Measurements from ENCODE around the gene KCTD17. TPM values are rescaled to one million over a fixed set of nuclear protein-coding genes. Genes with fewer than 3 reads are reported as not detected.

The KCTD17 gene
- total RNA-seq, 1 donor from 2014 or later, result 11.2 TPM

DNA sequence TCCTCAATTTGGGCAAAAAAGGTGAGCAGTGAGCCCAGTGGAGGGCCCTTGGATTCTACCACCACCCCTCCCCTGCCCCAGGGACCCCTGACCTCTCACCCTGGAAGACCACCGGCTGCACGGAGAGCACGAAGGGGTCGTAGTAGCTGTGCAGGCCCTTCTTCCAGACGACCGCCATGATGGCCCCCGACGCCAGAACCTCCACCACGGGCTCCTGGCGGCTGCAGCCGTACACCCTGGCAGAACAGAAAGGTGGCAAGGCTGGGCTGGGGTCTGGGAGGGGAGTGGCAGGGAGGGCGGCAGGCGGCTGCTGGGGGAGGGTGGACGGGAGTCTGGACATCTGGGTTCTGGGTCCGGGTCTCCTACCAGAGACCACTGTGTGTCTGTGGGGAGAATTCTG is 34.6 kb downstream of the KCTD17 start:
- intact Hi-C loops (cut with DNase I), result no loop called here
- DNase-seq (ENCODE audit: missing footprints), result no peak
- no peak for ATAC-seq

DNA sequence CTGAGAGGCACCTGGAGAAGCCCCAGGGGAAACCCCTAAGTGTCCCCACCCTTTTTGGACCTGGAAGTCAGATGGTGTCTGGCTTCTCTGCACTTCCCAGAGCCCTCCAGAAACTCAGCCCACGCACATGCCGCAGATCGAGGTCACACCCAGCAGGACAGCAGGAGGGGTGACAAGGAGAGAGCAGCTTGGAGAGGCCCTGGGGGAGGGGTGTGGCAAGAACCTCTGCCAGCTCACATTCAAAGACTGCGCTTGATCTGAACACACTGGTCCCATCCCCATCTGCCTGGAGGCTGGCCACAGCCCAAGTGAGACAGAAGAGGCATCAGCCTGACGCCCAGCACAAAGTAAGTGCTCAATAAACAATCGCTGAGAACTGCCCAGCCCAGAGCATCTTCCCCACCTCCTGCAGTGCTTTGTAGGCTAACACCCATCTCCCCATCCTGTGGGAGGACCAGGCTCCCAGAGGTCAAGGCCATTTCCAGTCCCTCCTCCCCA is 36.6 kb downstream of the KCTD17 start:
- DNase-seq (ENCODE audit: missing footprints) (no peak), ATAC-seq (no peak)
- intact Hi-C loops (cut with DNase I), result no loop called here

- intact Hi-C loops (cut with DNase I), result no loop called here
- no peak for ATAC-seq
- DNase-seq (ENCODE audit: missing footprints), result no peak
These were observed 37.3 kb downstream of the KCTD17 start for GRCh38 chr22:37088750-37089408.

- DNase-seq (ENCODE audit: missing footprints) (no peak), ATAC-seq (no peak)
- intact Hi-C loops (cut with DNase I), result no loop called here
These were observed 37.9 kb downstream of the KCTD17 start for GRCh38 chr22:37089434-37089833.

GRCh38 chr22:37090920-37091695 is 39.6 kb downstream of the KCTD17 start:
- ATAC-seq, result no peak
- intact Hi-C loops (cut with DNase I), result no loop called here
- DNase-seq (ENCODE audit: missing footprints), result no peak

GRCh38 chr22:37091994-37092393 is 40.5 kb downstream of the KCTD17 start:
- intact Hi-C loops (cut with DNase I), result no loop called here
- DNase-seq (ENCODE audit: missing footprints), result no peak
- ATAC-seq, result no peak

- intact Hi-C loops (cut with DNase I), result no loop called here
- ATAC-seq, result no peak
- DNase-seq (ENCODE audit: missing footprints), result no peak
These were observed 41.5 kb downstream of the KCTD17 start for GRCh38 chr22:37092997-37093396.

- intact Hi-C loops (cut with DNase I), result no loop called here
These were observed 42.7 kb downstream of the KCTD17 start for GRCh38 chr22:37094239-37094638.

GRCh38 chr22:37095113-37095512 is 43.6 kb downstream of the KCTD17 start:
- DNase-seq (ENCODE audit: missing footprints), result no peak
- intact Hi-C loops (cut with DNase I), result no loop called here
- no peak for ATAC-seq

More at GRCh38 chr22:37094239-37094638, 42.7 kb downstream of the KCTD17 start:
- DNase-seq (ENCODE audit: missing footprints), result no peak
- ATAC-seq, result no peak

GRCh38 chr22:37097346-37097745 is 45.8 kb downstream of the KCTD17 start:
- no peak for ATAC-seq
- DNase-seq (ENCODE audit: missing footprints), result no peak
- intact Hi-C loops (cut with DNase I), result no loop called here

DNA sequence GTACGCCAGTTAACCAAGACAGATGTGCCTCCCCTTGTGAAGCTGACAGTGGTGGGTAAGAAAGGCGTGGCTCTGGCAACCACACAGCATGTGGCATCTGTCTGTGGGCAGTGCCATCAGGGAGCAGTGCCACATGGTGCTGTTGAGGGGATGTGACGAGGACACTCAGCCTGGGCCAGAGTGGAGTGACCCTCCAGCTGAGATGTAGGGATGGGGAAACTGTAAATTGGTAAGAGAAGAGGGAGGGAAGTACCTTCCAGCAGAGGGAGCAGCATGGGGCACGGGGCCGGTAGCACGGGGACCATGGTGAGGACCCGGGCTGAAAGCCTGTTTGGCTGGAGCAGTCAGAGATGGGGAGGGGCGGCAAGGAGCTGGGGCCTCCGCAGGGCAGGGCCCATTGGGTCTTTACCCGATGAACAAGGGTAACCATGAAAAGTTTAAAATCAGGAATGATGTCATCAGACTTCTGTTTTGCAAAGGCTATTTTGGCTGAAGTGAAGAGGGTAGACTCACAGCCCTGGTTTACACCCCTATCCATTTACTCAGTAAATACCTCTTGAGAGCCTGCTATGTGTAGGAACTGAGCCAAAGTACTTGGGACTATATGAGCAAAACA is 47.5 kb downstream of the KCTD17 start:
- ATAC-seq (no peak), DNase-seq (ENCODE audit: missing footprints) (no peak)
- intact Hi-C loops (cut with DNase I), result no loop called here

DNA sequence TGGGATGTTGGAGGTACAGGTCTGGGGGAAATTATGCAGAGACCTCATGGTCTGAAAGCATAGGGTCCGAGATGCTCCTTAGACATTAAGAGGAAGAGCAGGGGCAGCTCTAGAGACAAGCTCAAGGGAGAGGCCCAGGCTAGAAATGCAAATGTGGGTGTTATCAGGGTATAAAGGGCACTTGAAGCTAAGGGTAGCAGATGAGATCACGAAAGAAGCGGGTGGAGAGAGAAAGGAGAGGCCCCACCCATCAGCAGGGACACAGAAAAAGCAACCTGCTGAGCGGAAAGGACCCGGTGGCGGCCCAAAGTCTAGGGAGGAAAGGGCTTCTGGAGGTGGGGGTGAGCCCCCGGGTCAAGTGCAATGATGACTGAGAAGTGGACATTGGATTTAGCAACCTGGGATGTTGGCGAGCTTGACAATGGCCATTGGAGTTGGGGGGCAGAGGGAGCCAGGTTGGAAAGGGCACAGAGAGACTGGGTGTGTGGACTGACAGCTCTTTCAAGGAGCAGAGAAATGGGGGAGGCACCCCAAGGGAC is 49.1 kb downstream of the KCTD17 start:
- DNase-seq (ENCODE audit: missing footprints), result no peak
- intact Hi-C loops (cut with DNase I), result no loop called here
- ATAC-seq, result no peak

DNA sequence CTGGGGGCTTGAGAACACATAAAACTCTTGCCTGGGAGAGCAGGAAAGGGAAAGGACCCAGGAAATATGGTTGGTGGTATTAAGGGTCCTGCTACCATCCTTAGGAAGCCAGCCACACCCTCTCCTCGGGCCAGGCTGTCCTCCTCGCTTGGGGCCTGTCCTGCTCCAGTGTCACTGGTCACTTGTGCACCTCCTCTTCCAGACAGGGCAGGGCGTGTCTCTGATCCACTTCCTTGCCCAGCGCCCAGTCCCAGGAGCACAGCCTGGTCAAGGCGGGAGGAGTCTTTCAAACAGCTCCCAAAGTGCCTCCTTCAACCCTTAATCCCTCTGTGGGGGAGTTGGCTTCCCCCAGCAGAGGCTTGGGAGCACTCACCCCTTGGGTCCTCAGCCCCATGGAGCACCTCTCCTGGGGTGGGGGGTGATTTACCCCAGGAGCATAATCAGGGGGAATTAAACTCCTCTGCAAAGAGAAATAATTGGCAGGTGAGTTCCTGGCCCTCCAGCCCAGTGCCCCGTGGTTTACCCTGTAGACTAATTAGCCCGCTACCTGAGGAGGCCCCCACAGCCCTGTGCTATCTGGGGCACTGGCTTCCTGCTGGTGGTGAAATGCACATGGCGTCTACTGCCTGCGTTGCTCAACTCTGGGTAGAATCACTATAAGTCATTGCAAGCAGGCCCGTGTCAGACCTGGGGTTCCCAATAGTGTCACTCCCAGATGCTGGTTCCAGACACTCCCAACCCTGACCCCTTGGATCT is 49.9 kb downstream of the KCTD17 start:
- intact Hi-C loops (cut with DNase I), result no loop called here
- ATAC-seq, result no peak
- no peak for DNase-seq (ENCODE audit: missing footprints)

- intact Hi-C loops (cut with DNase I), result no loop called here
- DNase-seq (ENCODE audit: missing footprints), result no peak
- ATAC-seq, result no peak
These were observed 51.6 kb downstream of the KCTD17 start for GRCh38 chr22:37103151-37103550.

- intact Hi-C loops (cut with DNase I), result no loop called here
- no peak for DNase-seq (ENCODE audit: missing footprints)
- no peak for ATAC-seq
These were observed 52.3 kb downstream of the KCTD17 start for GRCh38 chr22:37103656-37104452.

GRCh38 chr22:37105154-37105553 is 53.6 kb downstream of the KCTD17 start:
- DNase-seq (ENCODE audit: missing footprints), result no peak
- intact Hi-C loops (cut with DNase I), result no loop called here
- ATAC-seq, result no peak

GRCh38 chr22:37105990-37106389 is 54.4 kb downstream of the KCTD17 start:
- DNase-seq (ENCODE audit: missing footprints) (no peak), ATAC-seq (no peak)
- intact Hi-C loops (cut with DNase I), result no loop called here
